HepG2 (cell line): Measurements from ENCODE around the gene TCOF1. TPM values are rescaled to one million over a fixed set of nuclear protein-coding genes. Genes with fewer than 3 reads are reported as not detected.

Experiments
- CHD4 ChIP-seq: fragments of 200-600 bp; sonication (generic); IDR thresholded peaks from 2 replicates; pipeline ENCODE4 v1.7.0; 2017; ENCODE audit warnings: mild to moderate bottlenecking, low read length, borderline replicate concordance
- DMAP1 ChIP-seq: IDR thresholded peaks from 2 replicates; pipeline ENCODE4 v1.6.1; 2016
- EP300 ChIP-seq, 3 experiments: sonication (generic) in 1 of 3; formaldehyde crosslinking in 1 of 3; IDR thresholded peaks; 2 replicates each; pipeline versions ENCODE4 v1.5.1 to v1.6.1; 2011 to 2020; ENCODE audit warnings: low read depth in 2 of 3, low read length in 2 of 3, borderline replicate concordance in 1 of 3, improper control_type of control experiment in 1 of 3, mild to moderate bottlenecking in 1 of 3, missing genetic modification reagents in 1 of 3, moderate library complexity in 1 of 3
- GABPA ChIP-seq, 2 experiments: IDR thresholded peaks; 2 replicates each; pipeline ENCODE4 v1.6.1; 2011 to 2016; ENCODE audit warnings: low read depth in 2 of 2, low read length in 1 of 2, missing biosample characterization in 1 of 2, missing genetic modification characterization in 1 of 2
- HNF1A ChIP-seq, 2 experiments: sonication (generic) in 1 of 2; formaldehyde crosslinking in 1 of 2; IDR thresholded peaks; 2 replicates each; pipeline versions ENCODE4 v1.4.0 to v1.6.1; 2016 to 2020; ENCODE audit warnings: borderline replicate concordance in 1 of 2, low read depth in 1 of 2, mild to moderate bottlenecking in 1 of 2, missing genetic modification reagents in 1 of 2
- KAT2B ChIP-seq: fragments of 150-350 bp; IDR thresholded peaks from 2 replicates; pipeline ENCODE4 v1.6.1; 2014; ENCODE audit warnings: low read depth, low read length, borderline replicate concordance
- MEF2D ChIP-seq: sonication (generic); formaldehyde crosslinking; IDR thresholded peaks from 2 replicates; pipeline ENCODE4 v1.5.1; 2020; ENCODE audit warnings: mild to moderate bottlenecking, missing genetic modification reagents
- MXD1 ChIP-seq: sonication (generic); formaldehyde crosslinking; IDR thresholded peaks from 2 replicates; pipeline ENCODE4 v1.4.0; 2020; ENCODE audit warnings: mild to moderate bottlenecking, missing genetic modification reagents
- PAXIP1 ChIP-seq: sonication (generic); formaldehyde crosslinking; conservative IDR thresholded peaks from 2 replicates; pipeline ENCODE4 v1.4.0; 2020; ENCODE audit warnings: mild to moderate bottlenecking, missing genetic modification reagents, moderate library complexity
- UBTF ChIP-seq: sonication (generic); formaldehyde crosslinking; IDR thresholded peaks from 2 replicates; pipeline ENCODE4 v1.4.0; 2020; ENCODE audit warnings: mild to moderate bottlenecking, missing genetic modification reagents
- ZMYM4 ChIP-seq: sonication (generic); formaldehyde crosslinking; IDR thresholded peaks from 2 replicates; pipeline ENCODE4 v1.8.1; 2023; ENCODE audit warnings: mild to moderate bottlenecking, missing genetic modification reagents
- ZNF136 ChIP-seq: sonication (generic); formaldehyde crosslinking; IDR thresholded peaks from 2 replicates; pipeline ENCODE4 v1.8.1; 2022; ENCODE audit warnings: low read depth, mild to moderate bottlenecking, moderate library complexity, missing genetic modification reagents
- ZNF143 ChIP-seq: sonication (generic); formaldehyde crosslinking; IDR thresholded peaks from 2 replicates; pipeline ENCODE4 v1.4.0; 2020; ENCODE audit warnings: missing genetic modification reagents
- ZNF30 ChIP-seq: sonication (generic); formaldehyde crosslinking; IDR thresholded peaks from 2 replicates; pipeline ENCODE4 v1.5.0; 2020; ENCODE audit warnings: mild to moderate bottlenecking, missing genetic modification reagents
- ZSCAN9 ChIP-seq: IDR thresholded peaks from 2 replicates; pipeline ENCODE4 v1.6.1; 2016; ENCODE audit warnings: borderline replicate concordance
- polyA plus RNA-seq, 8 experiments: library from polyadenylated mRNA; depleted of rRNA in 3 of 8; stranded (reverse) in 7 of 8; unstranded in 1 of 8; fragments of >200 nt; fragmentation: Illumina TruSeq in 4 of 8; extraction: Trizol in 4 of 8; gene quantifications; 2 replicates each; pipeline versions ENCODE4 v1.2.1 to v1.2.3, GENCODE V29; 2011 to 2016; ENCODE audit warnings: low read depth in 4 of 8, missing spikeins in 1 of 8, mixed read lengths in 1 of 8; ENCODE audit not compliant: insufficient read depth in 1 of 8
- total RNA-seq, 5 experiments: library from RNA; depleted of rRNA; stranded (reverse); fragments of >200 nt; fragmentation: Illumina TruSeq; extraction: Trizol; gene quantifications; 2 replicates each; pipeline ENCODE4 v1.2.3, GENCODE V29; 2016; ENCODE audit warnings: low read depth in 1 of 5

Gene TCOF1
- total and polyA plus RNA-seq, 2 of the 13 experiments (the other 11 are each of a cell fraction or from before 2014, with no cell fraction given), result 10.1 to 41.6 TPM

DNA sequence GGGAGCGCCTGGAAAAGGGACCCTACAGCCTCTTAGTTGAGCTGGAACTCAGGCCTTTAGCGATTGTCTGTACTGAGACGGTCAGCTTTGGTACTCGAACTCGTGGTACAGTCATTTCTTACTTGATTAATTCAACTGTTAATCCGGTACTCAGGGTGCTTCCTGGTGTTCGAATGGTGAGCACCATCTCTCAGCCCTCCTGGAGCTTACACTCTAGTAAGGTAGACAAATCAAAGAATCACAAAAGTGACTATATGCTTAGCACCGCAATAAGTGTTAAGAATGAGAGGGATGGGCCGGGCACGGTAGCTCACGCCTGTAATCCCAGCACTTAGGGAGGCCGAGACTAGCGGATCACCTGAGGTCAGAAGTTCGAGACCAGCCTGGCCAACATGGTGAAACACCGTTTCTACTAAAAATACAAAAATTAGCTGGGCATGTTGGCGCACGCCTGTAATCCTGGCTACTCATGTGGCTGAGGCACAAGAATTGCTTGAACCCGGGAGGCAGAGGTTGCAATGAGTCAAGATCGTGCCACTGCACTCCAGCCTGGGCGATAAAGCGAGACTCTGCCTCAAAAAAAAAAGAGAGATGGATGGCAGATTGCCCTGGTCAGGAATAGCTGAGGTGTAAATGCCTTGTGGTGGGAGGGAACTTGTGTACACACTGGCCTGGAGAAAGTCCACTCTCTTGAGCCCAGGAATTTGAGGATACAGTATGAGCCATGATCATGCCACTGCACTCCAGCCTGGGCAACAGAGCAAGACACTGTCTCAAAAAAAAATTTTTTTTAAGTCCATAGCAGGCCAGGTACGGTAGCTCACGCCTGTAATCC lies 981 bp downstream of the TCOF1 start (continued):
- TF ChIP-seq HNF1A (IDR thresholded peaks at IDR 0.05; ENCODE audit: low read depth) (0 out of 2 replicates have a peak, but pooled peaks have one; percentile 10), HNF1A (CRISPR knock-in tag; IDR thresholded peaks at IDR 0.05; ENCODE audit: borderline replicate concordance) (no peak), CHD4 (0 out of 2 replicates have a peak, but pooled peaks have one; percentile 31), ZMYM4 (CRISPR knock-in tag) (0 out of 2 replicates have a peak, but pooled peaks have one; percentile 3), ZSCAN9 (no peak), ZNF143 (CRISPR knock-in tag) (no peak; the same call in 1 of the 2 replicates), MXD1 (no peak), ZNF30 (CRISPR knock-in tag) (no peak), PAXIP1 (CRISPR knock-in tag) (peak; percentile 32; the same call in 1 of the 2 replicates), EP300 (IDR thresholded peaks at IDR 0.05; ENCODE audit: low read depth in 2 of 2, low read length in 2 of 2) (no peak), EP300 (CRISPR knock-in tag; IDR thresholded peaks at IDR 0.05; ENCODE audit: borderline replicate concordance) (no peak), MEF2D (CRISPR knock-in tag) (peak; percentile 23; the same call in 1 of the 2 replicates), UBTF (CRISPR knock-in tag) (0 out of 2 replicates have a peak, but pooled peaks have one; percentile 32), ZNF136 (no peak), DMAP1 (CRISPR knock-in tag) (no peak), KAT2B (no peak), GABPA (IDR thresholded peaks at IDR 0.05; ENCODE audit: low read depth, low read length) (no peak), GABPA (CRISPR knock-in tag; IDR thresholded peaks at IDR 0.05; ENCODE audit: low read depth) (0 out of 2 replicates have a peak, but pooled peaks have one; percentile 23)
